Stimulated activated CD4-positive, alpha-beta T cell treated with anti-CD3 and anti-CD28 coated beads, TNF-alpha, amount 100 ng/mL, for 1 hour (primary cell): ENCODE data around the gene SHFL.

Source experiments
- DNase-seq, 3 donors: peaks; one replicate each; pipeline ENCODE4 v3.0.0-alpha.2; 2020; ENCODE audit warnings: low read depth in 3 of 3, low spot score in 1 of 3

The SHFL gene

DNA sequence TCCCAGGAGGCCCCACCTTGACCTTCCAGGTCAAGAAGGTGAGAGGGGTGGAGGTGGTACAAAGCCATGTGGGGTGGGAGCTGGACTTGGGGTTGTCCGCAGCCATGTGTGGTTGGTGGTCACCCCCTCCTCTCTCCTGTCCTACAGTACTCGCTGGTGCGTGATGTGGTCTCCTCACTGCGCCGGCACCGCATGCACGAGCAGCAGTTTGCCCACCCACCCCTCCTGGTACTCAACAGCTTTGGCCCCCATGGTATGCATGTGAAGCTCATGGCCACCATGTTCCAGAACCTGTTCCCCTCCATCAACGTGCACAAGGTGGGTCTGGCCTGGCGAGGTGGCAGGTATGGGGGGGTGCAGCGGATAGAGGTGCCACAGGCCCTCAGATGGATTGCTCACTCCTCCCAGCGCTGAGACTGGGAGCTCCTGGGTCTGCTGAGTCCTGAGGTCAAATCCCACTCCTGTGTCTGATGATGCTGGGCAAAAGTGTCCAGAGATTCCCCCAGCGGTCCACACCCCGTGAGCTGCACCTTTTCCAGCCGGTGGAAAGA, 21.8 kb downstream of the SHFL start:
- no peak for DNase-seq

DNA sequence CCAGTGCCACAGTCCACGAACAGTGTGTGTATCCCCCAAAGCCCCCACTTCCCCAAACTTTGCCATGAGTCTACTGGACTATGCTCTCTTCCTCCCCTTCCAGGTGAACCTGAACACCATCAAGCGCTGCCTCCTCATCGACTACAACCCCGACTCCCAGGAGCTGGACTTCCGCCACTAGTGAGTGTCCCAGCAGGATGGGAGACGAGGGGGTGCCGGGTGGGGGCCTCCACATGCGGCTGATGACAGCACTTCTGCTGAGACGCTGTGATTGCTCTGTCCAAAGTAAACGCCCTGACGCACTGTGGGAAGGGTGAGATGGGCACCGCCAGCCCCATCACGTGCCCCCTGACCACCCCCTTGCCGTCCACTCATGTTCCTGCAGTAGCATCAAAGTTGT, 23.4 kb downstream of the SHFL start:
- DNase-seq: no peak

- DNase-seq: no peak
Measured at GRCh38 chr19:10110076-10110971, 24.2 kb downstream of the SHFL start.

DNA sequence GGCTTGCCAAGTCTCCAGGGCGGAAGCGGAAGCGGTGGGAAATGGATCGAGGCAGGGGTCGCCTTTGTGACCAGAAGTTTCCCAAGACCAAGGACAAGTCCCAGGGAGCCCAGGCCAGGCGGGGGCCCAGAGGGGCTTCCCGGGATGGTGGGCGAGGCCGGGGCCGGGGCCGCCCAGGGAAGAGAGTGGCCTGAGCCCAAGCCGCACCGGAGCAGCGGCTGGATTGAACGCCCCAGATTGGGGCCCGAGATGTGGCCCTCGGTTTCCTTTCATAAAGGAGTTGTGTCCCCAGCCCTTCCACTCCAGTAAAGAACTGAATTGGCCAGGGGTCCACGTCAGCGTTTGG, 24.8 kb downstream of the SHFL start:
- no peak for DNase-seq

DNA sequence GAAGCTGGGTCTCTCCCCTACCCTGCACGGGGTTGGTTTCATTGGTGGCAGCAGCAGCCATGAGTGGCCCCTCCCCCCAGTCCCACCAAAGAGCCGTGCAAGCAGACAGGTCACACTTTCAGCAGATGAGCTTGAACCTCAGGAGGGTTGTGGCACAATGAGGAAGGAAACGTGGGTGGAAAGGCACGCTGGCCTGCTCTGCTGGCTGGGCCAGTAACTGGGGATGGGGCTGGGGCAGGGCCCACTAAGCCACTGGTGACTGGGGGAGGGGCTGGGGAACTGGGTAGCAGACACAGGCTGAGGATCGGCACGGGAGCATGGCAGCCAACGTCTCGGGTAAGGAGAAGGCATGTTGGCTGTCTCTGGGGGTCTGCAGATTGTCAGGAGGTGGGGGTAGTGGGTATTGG, 25.3 kb downstream of the SHFL start, which contains the start of gene P2RY11:
TSS of gene P2RY11 (plus strand) at position 289 of the 407 bp plus-strand sequence. CDS start at position 318, 29 bp downstream.
- DNase-seq: no peak

DNA sequence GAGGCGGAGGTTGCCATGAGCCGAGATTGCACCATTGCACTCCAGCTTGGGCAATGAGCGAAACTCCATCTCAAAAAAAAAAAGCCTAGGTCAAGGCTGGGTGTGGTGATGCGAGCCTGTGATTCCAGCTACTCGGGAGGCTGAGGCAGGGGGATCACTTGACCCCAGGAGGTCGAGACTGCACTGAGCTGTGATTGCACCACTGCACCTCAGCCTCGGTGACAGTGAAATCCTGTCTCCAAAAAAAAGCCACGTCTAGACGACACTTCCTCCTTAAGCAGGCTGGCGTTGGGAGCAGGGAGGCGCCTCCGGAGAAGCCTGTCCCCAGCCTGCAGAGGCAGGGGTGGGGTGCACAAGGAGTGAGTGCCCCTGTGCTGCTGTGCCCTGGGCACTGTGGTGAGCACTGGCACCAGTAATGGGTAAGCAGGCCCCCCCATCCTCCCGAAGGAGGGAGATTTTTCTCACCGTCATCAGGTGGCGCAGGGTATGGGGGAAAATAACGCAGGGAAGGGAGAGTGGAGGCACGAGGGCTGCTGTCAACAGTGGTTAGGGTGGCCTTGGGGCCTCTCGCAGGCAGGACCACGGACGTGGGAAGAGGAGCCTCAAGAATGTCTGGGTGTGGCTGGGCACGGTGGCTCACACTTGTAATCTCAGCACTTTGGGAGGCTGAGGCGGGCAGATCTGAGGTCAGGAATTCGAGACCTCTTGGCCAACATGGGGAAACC, 26.1 kb downstream of the SHFL start:
- DNase-seq: no peak

GRCh38 chr19:10112895-10113591, 26.9 kb downstream of the SHFL start:
- peak in 1 of 3 donors; percentile 62 for DNase-seq

DNA sequence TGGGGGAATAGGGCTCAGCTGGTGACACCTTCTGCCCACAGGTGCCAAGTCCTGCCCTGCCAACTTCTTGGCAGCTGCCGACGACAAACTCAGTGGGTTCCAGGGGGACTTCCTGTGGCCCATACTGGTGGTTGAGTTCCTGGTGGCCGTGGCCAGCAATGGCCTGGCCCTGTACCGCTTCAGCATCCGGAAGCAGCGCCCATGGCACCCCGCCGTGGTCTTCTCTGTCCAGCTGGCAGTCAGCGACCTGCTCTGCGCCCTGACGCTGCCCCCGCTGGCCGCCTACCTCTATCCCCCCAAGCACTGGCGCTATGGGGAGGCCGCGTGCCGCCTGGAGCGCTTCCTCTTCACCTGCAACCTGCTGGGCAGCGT, 27.5 kb downstream of the SHFL start:
- no peak for DNase-seq

DNA sequence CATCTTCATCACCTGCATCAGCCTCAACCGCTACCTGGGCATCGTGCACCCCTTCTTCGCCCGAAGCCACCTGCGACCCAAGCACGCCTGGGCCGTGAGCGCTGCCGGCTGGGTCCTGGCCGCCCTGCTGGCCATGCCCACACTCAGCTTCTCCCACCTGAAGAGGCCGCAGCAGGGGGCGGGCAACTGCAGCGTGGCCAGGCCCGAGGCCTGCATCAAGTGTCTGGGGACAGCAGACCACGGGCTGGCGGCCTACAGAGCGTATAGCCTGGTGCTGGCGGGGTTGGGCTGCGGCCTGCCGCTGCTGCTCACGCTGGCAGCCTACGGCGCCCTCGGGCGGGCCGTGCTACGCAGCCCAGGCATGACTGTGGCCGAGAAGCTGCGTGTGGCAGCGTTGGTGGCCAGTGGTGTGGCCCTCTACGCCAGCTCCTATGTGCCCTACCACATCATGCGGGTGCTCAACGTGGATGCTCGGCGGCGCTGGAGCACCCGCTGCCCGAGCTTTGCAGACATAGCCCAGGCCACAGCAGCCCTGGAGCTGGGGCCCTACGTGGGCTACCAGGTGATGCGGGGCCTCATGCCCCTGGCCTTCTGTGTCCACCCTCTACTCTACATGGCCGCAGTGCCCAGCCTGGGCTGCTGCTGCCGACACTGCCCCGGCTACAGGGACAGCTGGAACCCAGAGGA, 28.0 kb downstream of the SHFL start:
- peak in 1 of 3 donors; percentile 25 for DNase-seq

DNA sequence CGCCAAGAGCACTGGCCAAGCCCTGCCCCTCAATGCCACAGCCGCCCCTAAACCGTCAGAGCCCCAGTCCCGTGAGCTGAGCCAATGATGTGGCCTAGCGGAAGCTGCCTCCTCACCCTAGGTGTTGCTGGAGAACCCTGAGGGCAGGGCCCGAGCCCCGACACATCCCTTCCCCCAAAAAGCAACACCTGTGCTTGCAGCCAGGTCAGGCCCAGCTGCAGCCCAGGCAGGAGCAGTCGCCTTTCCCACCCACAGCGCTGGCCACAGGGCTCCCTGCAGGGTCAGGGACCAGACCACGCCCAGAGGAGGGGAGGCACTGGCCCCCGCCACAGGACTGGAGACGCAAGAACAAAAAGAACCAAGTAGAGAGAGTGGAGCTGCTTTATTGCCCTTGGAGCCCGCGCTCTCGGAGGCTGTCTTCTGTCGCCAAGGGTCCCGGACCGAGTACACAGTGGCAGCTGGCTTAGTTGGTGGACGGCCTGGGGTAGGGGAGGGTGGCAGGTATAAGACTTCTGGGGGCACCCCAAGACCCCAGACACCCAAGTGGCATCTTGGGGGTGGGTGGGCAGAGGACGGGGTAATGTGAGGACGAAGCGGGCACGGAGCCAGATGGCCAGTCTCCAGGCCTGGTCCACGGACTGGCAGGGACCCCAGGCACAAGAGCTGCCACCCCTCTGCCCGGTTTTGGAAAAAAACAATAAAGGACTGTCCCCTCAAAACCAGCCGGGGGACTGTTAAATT, 28.7 kb downstream of the SHFL start:
- no peak for DNase-seq

- no peak for DNase-seq
Measured at GRCh38 chr19:10115392-10116084, 29.4 kb downstream of the SHFL start.

DNA sequence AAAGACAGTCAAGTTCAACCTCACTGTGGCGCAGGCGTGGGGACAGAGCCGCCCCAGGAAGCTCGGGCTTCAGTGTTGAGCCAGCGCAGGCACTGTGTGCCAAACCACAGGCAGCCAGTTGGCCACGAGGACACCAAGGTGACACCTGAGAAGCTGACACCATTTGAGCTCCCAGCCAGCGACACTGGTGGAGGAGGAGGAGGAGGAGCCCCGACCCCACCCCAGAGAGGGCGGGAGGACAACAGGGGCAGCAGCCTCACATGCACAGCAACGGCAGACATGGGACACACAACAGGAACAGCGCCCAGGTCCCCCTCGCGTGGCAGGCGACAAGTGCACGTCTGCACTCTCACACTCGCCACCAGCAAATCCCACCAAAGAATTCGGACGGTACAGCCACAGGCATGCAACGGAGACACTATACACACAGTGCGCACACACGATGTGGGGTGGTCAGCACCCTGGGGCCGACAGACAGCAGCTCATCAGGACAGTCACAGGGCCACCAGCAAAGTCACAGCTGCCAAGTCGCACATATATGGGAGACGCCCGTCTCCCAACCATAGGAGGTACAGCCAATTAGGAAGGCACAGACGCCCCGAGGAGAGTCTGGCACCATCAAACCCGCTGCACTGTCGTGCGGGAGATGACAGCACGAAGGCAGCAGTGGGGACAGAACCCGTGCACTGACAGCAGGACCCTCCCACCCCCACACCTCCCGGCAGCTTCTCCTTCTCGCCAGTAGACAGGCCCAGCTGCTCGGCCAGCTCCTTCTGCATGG, 30.2 kb downstream of the SHFL start:
- DNase-seq: no peak

GRCh38 chr19:10116866-10117616, 30.9 kb downstream of the SHFL start:
- no peak for DNase-seq

- DNase-seq: no peak
Measured at GRCh38 chr19:10118960-10119359, 32.8 kb downstream of the SHFL start.

DNA sequence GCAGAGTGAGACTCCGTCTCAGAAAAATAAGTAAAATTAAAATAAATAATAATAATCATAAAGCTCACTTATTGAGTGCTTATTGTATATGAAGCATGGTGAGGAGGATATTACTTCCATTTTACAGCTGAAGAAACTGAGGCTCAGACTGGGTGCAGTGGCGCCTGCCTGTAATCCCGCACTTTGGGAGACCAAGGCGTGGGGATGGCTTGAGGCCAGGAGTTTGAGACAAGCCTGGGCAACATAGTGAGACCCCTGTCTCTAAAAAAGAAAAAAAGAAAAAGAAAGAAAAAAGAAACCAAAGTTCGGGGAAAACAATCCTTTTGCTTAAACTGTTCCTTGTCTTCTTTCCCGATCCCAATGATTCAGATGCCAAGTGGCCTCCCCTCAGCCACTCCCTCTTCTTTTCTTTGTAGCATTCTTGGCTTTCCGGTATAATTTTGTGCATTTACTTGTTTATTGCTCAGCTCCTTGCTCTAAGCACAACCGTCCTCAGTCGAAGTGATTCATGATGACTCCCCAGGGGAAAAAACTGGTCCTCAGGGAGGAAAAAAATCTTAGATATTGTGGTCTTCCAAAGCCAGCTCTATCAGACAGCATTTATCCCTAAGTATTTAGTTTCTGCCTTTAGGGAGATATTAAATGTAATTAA, 34.5 kb downstream of the SHFL start:
- DNase-seq: no peak

- DNase-seq: no peak
Measured at GRCh38 chr19:10122045-10122444, 35.9 kb downstream of the SHFL start.

GRCh38 chr19:10124429-10124828, 38.3 kb downstream of the SHFL start:
- DNase-seq: no peak

- DNase-seq: no peak
Measured at GRCh38 chr19:10126213-10126639, 40.1 kb downstream of the SHFL start.
